HG03558 (cell line): ENCODE measurements around the gene PDE6B.

Experiments used
- ATAC-seq: cut with Tn5 transposase; IDR thresholded peaks from one replicate; pipeline ENCODE4 v1.9.1; 2021; ENCODE audit warnings: moderate number of reproducible peaks; ENCODE audit not compliant: unreplicated experiment; ENCODE audit errors: extremely low read depth

PDE6B gene

DNA sequence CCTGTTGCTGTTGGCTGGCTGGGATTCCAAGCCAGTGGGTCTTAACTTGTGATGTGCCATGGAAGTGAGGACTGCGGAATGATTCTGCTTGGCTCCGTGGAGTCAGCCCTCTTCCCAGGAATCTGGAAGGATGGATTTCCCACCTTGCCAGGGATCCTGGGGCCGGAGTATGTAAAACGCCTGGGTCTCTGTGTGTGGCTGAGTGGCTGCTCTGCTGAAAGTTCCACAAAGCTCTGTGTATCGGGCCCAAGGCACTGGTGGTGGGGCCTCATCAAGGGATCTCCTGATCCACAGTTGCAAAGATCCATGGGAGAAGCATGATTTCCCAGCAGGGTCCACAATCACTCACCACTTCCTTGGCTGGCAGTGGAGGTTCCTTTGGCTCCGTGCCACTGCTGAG is 25.2 kb upstream of the PDE6B start:
- no peak for ATAC-seq

GRCh38 chr4:600850-601515 is 24.4 kb upstream of the PDE6B start:
- ATAC-seq = no peak

DNA sequence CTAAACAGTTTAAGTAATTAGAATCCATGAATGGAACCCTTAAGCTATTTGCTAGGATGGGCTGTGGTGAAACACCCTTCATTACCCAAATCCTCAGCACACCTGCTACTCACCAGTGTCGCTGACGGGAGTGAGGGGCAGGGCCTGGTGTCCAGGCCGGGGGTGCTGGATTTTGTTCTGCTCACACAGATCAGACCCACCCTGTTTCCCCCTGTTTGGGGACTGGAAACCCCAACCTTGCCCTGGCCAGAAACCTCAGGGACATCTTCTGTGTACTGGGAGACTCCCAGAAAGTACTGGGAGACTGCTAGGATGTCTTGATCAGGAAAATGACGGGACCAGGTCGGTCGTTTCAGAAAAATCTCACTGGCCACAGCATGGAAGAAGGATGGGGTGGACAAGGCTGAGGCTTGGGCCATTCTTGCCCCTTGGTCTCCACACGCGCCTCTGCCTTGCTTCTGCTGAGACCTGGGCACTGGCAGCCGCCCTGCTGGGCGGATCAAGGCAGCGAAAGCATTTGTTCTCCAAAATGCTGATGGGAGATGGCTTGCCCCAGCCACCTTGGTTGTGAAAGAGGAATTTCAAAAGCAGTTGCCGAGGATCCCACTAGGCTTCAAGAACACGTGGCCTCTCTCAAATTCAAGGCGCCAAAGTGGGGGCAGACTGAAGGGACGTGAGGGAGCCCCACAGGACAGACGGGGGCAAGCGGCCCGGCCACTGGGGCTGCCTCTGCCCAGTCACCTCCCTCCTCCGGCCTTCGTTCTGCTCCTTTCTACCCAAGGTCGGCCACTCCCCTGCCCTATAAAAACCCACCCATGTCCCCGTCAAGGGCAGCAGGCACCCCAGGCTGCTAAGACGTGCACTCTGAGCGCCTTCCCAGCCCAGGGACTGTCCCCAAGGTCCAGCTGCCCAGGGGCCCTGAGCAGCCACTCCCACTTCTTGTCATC is 23.5 kb upstream of the PDE6B start:
- no peak for ATAC-seq

DNA sequence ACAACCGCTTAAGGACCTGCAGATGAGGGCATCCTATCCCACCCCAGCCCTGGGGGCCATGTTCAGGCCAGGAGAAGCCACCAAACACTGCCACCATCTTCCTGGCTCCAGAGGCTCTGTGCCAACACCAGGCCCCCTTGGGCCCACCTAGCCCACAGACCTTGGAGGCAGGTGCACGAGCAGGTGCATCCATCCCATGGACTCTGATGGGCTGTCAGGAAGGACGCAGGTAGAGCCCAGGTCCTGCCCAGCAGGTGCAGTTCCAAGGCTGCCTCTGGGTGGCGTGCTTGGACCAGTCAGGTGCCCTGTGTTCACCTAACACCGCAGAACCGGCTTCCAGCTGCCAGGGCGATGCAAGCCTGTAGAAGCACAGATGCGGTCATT is 22.8 kb upstream of the PDE6B start:
- no peak for ATAC-seq

- ATAC-seq = no peak
Measured at GRCh38 chr4:604131-604530, 21.2 kb upstream of the PDE6B start.

DNA sequence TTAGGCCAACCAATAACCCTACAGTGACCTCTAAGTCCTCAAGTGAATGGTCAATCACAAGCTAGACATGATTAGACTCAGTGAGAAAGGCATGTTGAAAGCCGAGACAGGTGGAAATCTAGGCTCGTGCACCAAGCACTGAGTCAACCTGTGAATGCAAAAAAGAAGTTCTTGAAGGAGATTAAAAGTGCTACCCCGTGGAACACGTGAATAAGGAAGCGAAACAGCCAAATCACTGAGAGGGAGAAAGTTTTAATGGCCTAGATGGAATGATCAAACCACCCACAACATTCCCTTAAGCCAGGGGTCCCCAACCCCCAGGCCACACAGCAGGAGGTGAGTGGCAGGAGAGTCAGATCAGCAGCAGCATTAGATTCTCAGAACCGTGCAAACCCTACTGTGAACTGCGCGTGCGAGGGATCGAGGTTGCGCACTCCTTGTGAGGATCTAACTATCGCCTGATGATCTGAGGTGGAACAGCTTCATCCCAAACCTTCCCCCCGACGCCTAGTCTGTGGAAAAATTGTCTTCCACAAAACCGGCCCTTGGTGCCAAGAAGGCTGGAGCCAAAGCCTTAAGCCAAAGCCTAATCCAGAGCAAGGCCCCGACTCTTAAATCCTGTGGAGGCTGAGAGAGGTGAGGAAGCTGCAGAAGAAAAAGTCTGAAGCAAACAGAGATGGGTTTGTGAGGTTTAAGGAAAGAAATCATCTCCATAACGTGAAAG is 19.5 kb upstream of the PDE6B start:
- no peak for ATAC-seq

DNA sequence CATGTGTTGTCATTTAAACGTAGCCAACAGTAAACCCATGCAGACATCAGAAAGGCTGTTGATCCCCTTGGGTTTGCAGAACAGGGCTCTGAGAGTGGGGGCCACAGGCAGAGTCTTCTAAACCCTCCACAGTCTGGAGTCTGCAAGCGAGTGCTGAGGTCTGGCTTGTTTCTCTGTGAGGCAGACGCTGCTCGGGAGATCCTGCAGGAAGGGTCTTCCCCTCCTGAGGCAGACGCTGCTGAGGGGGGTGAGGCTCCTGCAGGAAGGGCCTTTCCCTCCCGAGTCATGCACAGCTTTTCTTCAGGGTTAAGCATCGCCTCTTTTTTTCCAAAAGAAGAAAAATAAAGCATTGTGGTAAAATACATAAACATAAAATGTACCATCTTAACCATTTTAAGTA is 17.1 kb upstream of the PDE6B start:
- ATAC-seq = no peak

DNA sequence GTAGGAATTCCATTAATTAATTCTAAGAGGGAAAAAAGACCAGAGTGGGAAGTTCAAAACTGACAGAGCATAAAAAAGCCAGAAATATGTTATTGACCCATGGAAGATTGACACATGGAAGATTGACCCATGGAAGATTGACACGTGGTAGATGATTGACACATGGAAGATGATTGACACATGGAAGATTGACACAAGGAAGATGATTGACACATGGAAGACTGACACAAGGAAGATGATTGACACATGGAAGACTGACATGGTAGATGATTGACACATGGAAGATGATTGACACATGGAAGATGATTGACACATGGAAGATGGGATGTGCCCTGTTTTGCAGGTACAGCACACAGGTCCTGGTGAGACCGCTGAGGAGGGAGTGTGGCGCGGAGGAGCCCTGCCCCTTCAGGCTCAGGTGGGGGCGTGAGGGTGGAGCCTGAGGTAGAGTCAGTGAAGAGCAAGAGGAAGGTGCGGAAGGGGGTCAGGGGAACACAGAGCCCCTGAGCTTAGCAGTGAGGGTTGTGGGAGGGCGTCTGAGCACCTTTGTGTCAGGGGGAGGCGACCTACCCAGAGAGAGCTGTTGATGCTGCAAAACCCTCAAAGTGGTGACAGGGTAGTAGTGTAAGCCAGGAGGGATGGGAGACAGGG is 15.8 kb upstream of the PDE6B start:
- no peak for ATAC-seq

DNA sequence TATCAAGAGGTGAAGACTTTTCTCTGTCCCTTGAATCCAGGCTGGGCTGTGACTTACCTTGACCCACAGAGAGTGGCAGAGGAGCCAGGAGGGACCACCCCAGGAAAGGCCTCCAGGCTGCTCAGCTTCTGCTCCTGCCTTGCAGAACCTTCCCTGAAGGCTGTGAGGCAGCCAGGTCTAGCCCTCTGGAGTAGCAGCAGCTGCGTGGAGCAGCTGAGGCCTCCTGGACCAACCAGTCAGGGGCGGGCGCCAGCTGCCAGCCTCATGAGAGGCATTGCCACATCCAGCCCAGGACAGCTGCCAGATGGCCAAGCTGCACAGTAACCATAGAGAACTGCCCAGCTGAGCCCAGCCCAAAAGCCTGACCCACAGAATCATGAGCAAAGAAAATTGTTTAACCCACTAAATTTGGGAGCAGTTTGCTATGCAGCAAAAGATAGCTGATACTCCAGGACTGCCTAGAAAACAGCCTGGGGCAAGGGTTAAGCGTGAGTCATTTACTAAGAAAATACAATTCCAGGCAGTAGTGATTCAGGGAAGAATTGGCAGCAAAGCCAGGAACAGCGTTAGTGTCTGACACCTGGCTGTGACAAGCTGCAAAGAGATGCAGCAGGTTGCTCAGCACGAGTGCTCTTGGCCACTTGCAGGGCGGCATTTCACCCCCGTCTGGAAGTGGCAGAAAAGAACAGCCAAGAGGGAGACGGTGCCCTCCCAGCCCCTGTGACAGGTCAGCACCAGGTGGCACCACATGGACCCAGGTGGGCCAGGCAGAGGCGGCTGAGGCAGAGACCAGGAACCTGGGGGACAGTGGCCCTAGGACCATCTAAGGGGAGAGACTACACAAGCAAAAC is 14.7 kb upstream of the PDE6B start:
- ATAC-seq = no peak

- ATAC-seq = no peak
Measured at GRCh38 chr4:612052-612748, 13.2 kb upstream of the PDE6B start.

GRCh38 chr4:612749-613125 is 12.6 kb upstream of the PDE6B start:
- ATAC-seq = no peak

DNA sequence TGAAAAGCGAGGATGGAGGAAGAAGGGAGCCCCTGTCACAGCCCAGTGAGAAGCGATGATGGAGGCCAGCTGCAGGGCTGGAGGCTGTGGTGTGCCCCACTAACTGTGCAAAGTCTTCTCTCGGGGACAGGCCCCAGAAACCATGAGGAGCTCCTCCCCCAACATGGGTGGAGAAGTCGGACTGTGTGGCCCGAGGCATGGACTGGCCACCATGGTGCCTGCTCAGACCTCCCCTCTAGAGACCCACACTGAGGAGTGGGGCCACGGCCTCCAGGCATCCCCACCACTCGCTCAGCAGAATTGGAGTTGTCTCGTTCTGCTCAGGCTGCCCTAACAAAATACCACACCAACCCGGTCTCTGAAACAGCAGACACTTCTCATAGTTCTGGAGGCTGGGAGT is 12.2 kb upstream of the PDE6B start:
- ATAC-seq = no peak

- no peak for ATAC-seq
Measured at GRCh38 chr4:616091-616490, 9.3 kb upstream of the PDE6B start.

- ATAC-seq = no peak
Measured at GRCh38 chr4:616911-617643, 8.3 kb upstream of the PDE6B start.

GRCh38 chr4:617644-618641 is 7.4 kb upstream of the PDE6B start:
- ATAC-seq = no peak

- ATAC-seq = no peak
Measured at GRCh38 chr4:620201-620600, 5.2 kb upstream of the PDE6B start.

- no peak for ATAC-seq
Measured at GRCh38 chr4:620851-621261, 4.5 kb upstream of the PDE6B start.
